CD4-positive, alpha-beta T cell (primary cell): Measurements from ENCODE around the gene POFUT1. TPM values are rescaled to one million over a fixed set of nuclear protein-coding genes. Genes with fewer than 3 reads are reported as not detected.
A peak's percentile ranks its signal among the peaks of the same experiment; 100 is the strongest.

ENCODE experiments used
- ATAC-seq: fragments of 200-7000 bp; cut with Tn5 transposase; one replicate; pipeline ENCODE4 v1.10.0; 2022; ENCODE audit warnings: mild to moderate bottlenecking; ENCODE audit not compliant: poor library complexity
- CTCF ChIA-PET: fragments of 350-600 bp; sonication (Branson Sonifier 250); formaldehyde crosslinking; loops from one replicate; lab custom pipeline; 2021; ENCODE audit warnings: antibody characterized with exemption, inconsistent platforms; lab: Charles Lee
- POLR2A ChIA-PET: fragments of 350-600 bp; sonication (Branson Sonifier 250); formaldehyde crosslinking; loops from one replicate; lab custom pipeline; 2021; ENCODE audit warnings: antibody characterized with exemption, inconsistent platforms; lab: Charles Lee
- DNase-seq, 14 experiments: peaks; one replicate each; pipeline ENCODE4 v3.0.0-alpha.2; 2013 to 2020; ENCODE audit warnings: mixed read lengths in 2 of 14
- H3K27ac ChIP-seq, 2 donors: one replicate each; pipeline versions ENCODE4 v1.5.1 to v1.7.0; 2013; ENCODE audit warnings: low read length in 2 of 2, low read depth in 1 of 2, mild to moderate bottlenecking in 1 of 2
- H3K27me3 ChIP-seq, 2 experiments: 1 replicate in 1 of 2; 2 replicates in 1 of 2; pipeline versions ENCODE4 v1.6.1 to v1.7.0; 2013; ENCODE audit warnings: low read length in 2 of 2, control low read depth in 1 of 2, mild to moderate bottlenecking in 1 of 2, moderate library complexity in 1 of 2; ENCODE audit not compliant: insufficient read depth in 2 of 2, control insufficient read depth in 1 of 2
- H3K36me3 ChIP-seq: one replicate; pipeline ENCODE4 v1.6.1; 2013; ENCODE audit warnings: low read length, control low read depth; ENCODE audit not compliant: insufficient read depth
- H3K4me1 ChIP-seq: one replicate; pipeline ENCODE4 v1.6.1; 2013; ENCODE audit warnings: low read length, control low read depth; ENCODE audit not compliant: insufficient read depth
- H3K4me3 ChIP-seq: one replicate; pipeline ENCODE4 v1.5.1; 2013; ENCODE audit warnings: mild to moderate bottlenecking, low read length, moderate library complexity
- H3K9me3 ChIP-seq, 2 experiments: 1 replicate in 1 of 2; 2 replicates in 1 of 2; pipeline versions ENCODE4 v1.6.1 to v1.7.0; 2013; ENCODE audit warnings: low read length in 2 of 2, mild to moderate bottlenecking in 2 of 2, control low read depth in 1 of 2, moderate library complexity in 1 of 2; ENCODE audit not compliant: control insufficient read depth in 1 of 2, insufficient read depth in 1 of 2
- H3K27ac Mint-ChIP-seq: one replicate; pipeline ENCODE4 v1.8.0; 2020; ENCODE audit warnings: mixed read lengths
- H3K27me3 Mint-ChIP-seq: one replicate; pipeline ENCODE4 v1.8.0; 2021; ENCODE audit warnings: mixed read lengths
- H3K36me3 Mint-ChIP-seq: one replicate; pipeline ENCODE4 v1.8.0; 2021; ENCODE audit warnings: low read depth, mixed read lengths
- H3K4me1 Mint-ChIP-seq: one replicate; pipeline ENCODE4 v1.8.0; 2021; ENCODE audit warnings: low read depth, mixed read lengths
- H3K4me3 Mint-ChIP-seq: one replicate; pipeline ENCODE4 v1.8.0; 2020; ENCODE audit warnings: mild to moderate bottlenecking, mixed read lengths
- H3K9me3 Mint-ChIP-seq: one replicate; pipeline ENCODE4 v1.8.0; 2020; ENCODE audit warnings: mixed read lengths
- intact Hi-C, 2 experiments: fragments of 100-400 bp; cut with DNase I in 1 of 2; cut with micrococcal nuclease in 1 of 2; formaldehyde crosslinking; loops; one replicate each; pipeline versions ENCODE4 v1.15.1 to v1.9.0; 2023 to 2025; cut with DNase I, micrococcal nuclease
- polyA plus RNA-seq, 2 donors: library from polyadenylated mRNA; unstranded; fragments of 120-200 nt; gene quantifications; one replicate each; pipeline ENCODE4 v1.2.1, GENCODE V29; 2013
- total RNA-seq, 174 experiments: library from RNA in 2 of 174; stranded (reverse) in 2 of 174; gene quantifications; one replicate each; pipeline ENCODE4 v1.2.3 and lab custom pipeline; 2021 to 2026
- TF ChIP-seq, protein P1 (sequence below): fragments of 200-600 bp; IDR thresholded peaks from one replicate; pipeline ENCODE4 v1.8.0; 2022; ENCODE audit warnings: antibody characterized with exemption, mild to moderate bottlenecking

POFUT1 gene
- total RNA-seq (1 to 10 TPM; 7.5 to 8.8 TPM), total RNA-seq (lab: John Stamatoyannopoulos, UW) (20.4 to 347 (median 45.2) reads per million in 172 experiments)
- 15.1 TPM for polyA plus RNA-seq (2013, experiment 1 of 2)
- polyA plus RNA-seq (2013, experiment 2 of 2): 15.6 TPM

DNA sequence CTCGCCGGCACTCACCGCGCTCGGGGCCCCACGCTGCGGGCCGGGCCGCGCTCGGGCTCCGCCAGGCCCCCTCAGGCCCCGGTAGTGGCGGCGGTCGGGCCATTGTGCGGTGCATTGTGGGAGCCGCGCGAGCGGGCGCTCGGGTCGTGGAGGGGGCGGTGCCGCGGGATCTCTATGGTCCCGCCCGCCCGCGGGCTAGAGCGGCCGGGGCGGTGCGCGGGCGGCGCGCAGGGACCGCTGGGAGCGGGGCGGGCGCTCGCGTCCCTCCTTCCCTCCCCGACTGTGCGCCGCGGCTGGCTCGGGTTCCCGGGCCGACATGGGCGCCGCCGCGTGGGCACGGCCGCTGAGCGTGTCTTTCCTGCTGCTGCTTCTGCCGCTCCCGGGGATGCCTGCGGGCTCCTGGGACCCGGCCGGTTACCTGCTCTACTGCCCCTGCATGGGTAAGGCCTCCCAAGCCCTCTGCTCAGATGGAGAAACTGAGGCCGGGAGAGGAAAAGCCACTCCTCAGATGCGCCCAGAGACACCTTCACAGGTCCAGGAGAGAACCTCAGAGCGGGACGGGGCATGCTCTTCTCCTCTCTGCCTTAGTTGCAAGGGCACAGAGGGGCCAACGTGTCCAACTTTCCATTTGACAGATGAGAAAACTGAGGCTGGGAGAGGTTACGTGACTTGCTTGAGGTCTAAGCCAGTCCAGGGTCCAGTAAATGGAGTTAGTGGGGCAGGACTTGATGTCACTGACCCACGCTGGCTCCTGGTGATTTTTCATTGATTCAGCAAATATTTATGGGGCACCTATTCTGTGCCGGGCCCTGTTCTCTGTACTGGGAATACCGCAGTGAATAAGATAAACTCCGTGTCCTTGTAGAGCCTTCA lies at the start of gene POFUT1, which contains the start of gene PLAGL2:
TSS of gene POFUT1 (plus strand) at position 255 of the 873 bp plus-strand sequence. CDS start at position 317, 62 bp downstream.
TSS of gene PLAGL2 (minus strand) at position 118 of the 873 bp plus-strand sequence. CDS start 5,565 bp downstream, outside the sequence.
- DNase-seq: peak; percentile 74 to 95 (median 87)
- H3K9me3 Mint-ChIP-seq: no peaks in the 10 kb centered on the region

DNA sequence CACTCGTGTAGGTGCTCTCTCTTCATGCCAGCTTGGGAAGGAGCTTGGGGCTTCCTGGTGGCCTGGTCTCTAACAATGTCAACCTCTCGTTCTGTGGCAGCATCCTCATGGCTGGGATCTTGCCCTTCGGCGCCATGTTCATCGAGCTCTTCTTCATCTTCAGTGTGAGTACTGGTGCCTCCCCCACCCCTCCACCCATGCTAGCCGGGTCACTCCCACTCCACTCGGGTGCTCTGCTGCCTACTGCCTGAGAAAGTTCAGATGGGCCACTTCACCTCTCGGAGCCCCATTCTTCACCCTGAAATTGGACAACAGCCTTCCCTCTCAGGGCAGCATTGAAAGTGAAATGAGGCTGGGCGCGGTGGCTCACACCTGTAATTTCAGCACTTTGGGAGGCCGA lies 49.3 kb upstream of the POFUT1 start:
- ChIA-PET CTCF (no interaction called here), POLR2A (no interaction called here)
- H3K9me3 ChIP-seq: no peaks in the 10 kb centered on the region
- Mint-ChIP-seq H3K27me3 (no peaks in the 10 kb centered on the region), H3K27ac (no peak overlapping the region), H3K36me3 (peaks cover 86% of the 10 kb centered on the region), H3K4me1 (no peaks in the 10 kb centered on the region), H3K4me3 (no peak overlapping the region), H3K9me3 (no peaks in the 10 kb centered on the region)
- intact Hi-C loops: no loop called here
- TF ChIP-seq, protein P1, sequence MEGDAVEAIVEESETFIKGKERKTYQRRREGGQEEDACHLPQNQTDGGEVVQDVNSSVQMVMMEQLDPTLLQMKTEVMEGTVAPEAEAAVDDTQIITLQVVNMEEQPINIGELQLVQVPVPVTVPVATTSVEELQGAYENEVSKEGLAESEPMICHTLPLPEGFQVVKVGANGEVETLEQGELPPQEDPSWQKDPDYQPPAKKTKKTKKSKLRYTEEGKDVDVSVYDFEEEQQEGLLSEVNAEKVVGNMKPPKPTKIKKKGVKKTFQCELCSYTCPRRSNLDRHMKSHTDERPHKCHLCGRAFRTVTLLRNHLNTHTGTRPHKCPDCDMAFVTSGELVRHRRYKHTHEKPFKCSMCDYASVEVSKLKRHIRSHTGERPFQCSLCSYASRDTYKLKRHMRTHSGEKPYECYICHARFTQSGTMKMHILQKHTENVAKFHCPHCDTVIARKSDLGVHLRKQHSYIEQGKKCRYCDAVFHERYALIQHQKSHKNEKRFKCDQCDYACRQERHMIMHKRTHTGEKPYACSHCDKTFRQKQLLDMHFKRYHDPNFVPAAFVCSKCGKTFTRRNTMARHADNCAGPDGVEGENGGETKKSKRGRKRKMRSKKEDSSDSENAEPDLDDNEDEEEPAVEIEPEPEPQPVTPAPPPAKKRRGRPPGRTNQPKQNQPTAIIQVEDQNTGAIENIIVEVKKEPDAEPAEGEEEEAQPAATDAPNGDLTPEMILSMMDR: no peak
- H3K27ac ChIP-seq: no peak overlapping the region
- no peaks in the 10 kb centered on the region for H3K4me1 ChIP-seq
- H3K4me3 ChIP-seq: no peak overlapping the region
- DNase-seq: no peak
- no peaks in the 10 kb centered on the region for H3K27me3 ChIP-seq
- peaks cover 65% of the 10 kb centered on the region for H3K36me3 ChIP-seq
- no peak for ATAC-seq

More for the DNA sequence above, at the start of gene POFUT1, which contains the start of gene PLAGL2:
- H3K36me3 ChIP-seq: peaks cover 33% of the 10 kb centered on the region
- H3K27me3 Mint-ChIP-seq: no peaks in the 10 kb centered on the region
- H3K27me3 ChIP-seq: no peaks in the 10 kb centered on the region
- peaks cover 56% of the 10 kb centered on the region for H3K36me3 Mint-ChIP-seq
- peak within 1 kb of the TSS; percentile 94 for H3K4me3 ChIP-seq
- peak within 1 kb of the TSS; percentile 96 for H3K4me3 Mint-ChIP-seq
- TF ChIP-seq, protein P1: no peak
- ChIA-PET CTCF (interaction anchor here (0.6 kb wide), 1 partner anchor 13 kb away, joined by 4 read pairs; no protein-coding TSS in a partner anchor), POLR2A (no interaction called here)
- peak within 1 kb of the TSS; percentile 92 for H3K27ac Mint-ChIP-seq
- peaks cover 79% of the 10 kb centered on the region for H3K4me1 Mint-ChIP-seq
- peaks cover 66% of the 10 kb centered on the region for H3K4me1 ChIP-seq
- H3K27ac ChIP-seq: peak within 1 kb of the TSS; percentile 50 to 60
- peak; percentile 95 for ATAC-seq
- H3K9me3 ChIP-seq: no peaks in the 10 kb centered on the region
- intact Hi-C loops: loop anchor here in 1 of 2 experiments (1.0 to 10.0 kb wide), 5 partner anchors 69 to 617 kb away; partner anchors contain the start of genes KIF3B, PDRG1 and TM9SF4

DNA sequence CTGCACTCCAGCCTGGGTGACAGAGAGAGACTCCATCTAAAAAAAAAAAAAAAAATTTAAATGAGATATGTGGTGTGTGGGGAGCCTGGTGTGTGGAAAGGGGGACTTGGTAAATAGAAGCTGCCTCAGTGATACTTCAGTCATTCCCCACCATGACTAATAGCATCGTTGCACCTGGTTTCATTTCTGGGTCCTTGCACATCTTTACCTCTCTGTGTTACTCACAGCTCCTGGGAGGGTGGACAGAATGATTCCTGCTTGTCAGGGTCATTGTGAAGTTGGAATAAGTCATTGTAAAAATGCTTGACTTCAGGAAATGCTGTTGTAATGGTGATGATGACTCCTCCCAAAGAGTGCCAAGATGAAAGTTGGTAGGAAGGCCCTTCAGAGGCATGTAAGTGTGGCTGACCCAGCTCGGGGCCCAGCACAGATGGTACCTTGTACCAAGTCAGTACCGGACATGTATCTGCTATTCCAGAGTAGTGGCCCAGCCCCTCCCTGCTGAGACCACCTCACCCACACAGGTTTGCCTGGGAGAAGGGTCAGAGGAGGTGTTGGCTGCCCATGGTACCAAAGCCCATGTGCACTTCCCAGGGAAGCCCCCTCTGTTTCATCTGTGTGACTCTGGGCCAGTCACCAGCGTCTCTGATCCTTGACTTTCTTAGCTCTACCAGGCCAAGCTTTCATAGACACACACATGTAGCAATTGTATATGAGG lies 48.6 kb upstream of the POFUT1 start:
- CTCF ChIA-PET: no interaction called here
- no peak overlapping the region for H3K4me3 ChIP-seq
- Mint-ChIP-seq H3K4me3 (no peak overlapping the region), H3K4me1 (no peaks in the 10 kb centered on the region), H3K36me3 (peaks cover 89% of the 10 kb centered on the region), H3K27me3 (no peaks in the 10 kb centered on the region), H3K27ac (no peak overlapping the region), H3K9me3 (no peaks in the 10 kb centered on the region)
- no peaks in the 10 kb centered on the region for H3K4me1 ChIP-seq
- peaks cover 64% of the 10 kb centered on the region for H3K36me3 ChIP-seq
- no peaks in the 10 kb centered on the region for H3K9me3 ChIP-seq
- intact Hi-C loops: no loop called here
- H3K27ac ChIP-seq: no peak overlapping the region
- TF ChIP-seq, protein P1: no peak
- DNase-seq: no peak
- POLR2A ChIA-PET: no interaction called here
- ATAC-seq: no peak
- H3K27me3 ChIP-seq: no peaks in the 10 kb centered on the region
